Karpas-422 (cell line): Measurements from ENCODE around the gene VWA5B1. TPM values are rescaled to one million over a fixed set of nuclear protein-coding genes. Genes with fewer than 3 reads are reported as not detected.

ENCODE experiments used
- DNase-seq: peaks from one replicate; pipeline ENCODE4 v3.0.0-alpha.2; 2015
- H2AFZ ChIP-seq: fragments of 200-600 bp; sonication (generic); 2 replicates; pipeline ENCODE4 v1.6.1; 2014; ENCODE audit warnings: antibody characterized with exemption, low read length, mixed read lengths
- H3K27ac ChIP-seq: fragments of 200-600 bp; sonication (generic); 2 replicates; pipeline ENCODE4 v1.5.1; 2014; ENCODE audit warnings: mild to moderate bottlenecking, low read length, moderate library complexity
- H3K27me3 ChIP-seq: fragments of 200-600 bp; sonication (generic); 2 replicates; pipeline ENCODE4 v1.6.1; 2014; ENCODE audit warnings: low read length, mixed read lengths
- H3K36me3 ChIP-seq: fragments of 200-600 bp; sonication (generic); 2 replicates; pipeline ENCODE4 v1.6.1; 2014; ENCODE audit warnings: low read length, mixed read lengths; ENCODE audit not compliant: insufficient read depth
- H3K4me1 ChIP-seq: fragments of 200-600 bp; sonication (generic); 2 replicates; pipeline ENCODE4 v1.6.1; 2014; ENCODE audit warnings: mild to moderate bottlenecking, low read length, mixed read lengths
- H3K4me2 ChIP-seq: fragments of 200-600 bp; sonication (generic); 2 replicates; pipeline ENCODE4 v1.6.1; 2014; ENCODE audit warnings: low read length, low read depth, mild to moderate bottlenecking; ENCODE audit not compliant: poor library complexity, severe bottlenecking
- H3K4me3 ChIP-seq: fragments of 200-600 bp; sonication (generic); 2 replicates; pipeline ENCODE4 v1.5.1; 2014; ENCODE audit warnings: mild to moderate bottlenecking, antibody characterized with exemption, low read length, mixed read lengths
- H3K79me2 ChIP-seq: fragments of 200-600 bp; sonication (generic); 2 replicates; pipeline ENCODE4 v1.6.1; 2014; ENCODE audit warnings: mild to moderate bottlenecking, low read length, mixed read lengths
- H3K9ac ChIP-seq: fragments of 200-600 bp; sonication (generic); 2 replicates; pipeline ENCODE4 v1.6.0; 2014; ENCODE audit warnings: low read length
- H3K9me2 ChIP-seq: fragments of 200-600 bp; sonication (generic), shearing (Covaris generic); replicated peaks from 2 replicates; pipeline ENCODE4 v1.6.0; 2014; ENCODE audit warnings: mild to moderate bottlenecking, low read length, moderate library complexity; ENCODE audit not compliant: insufficient read depth
- H3K9me3 ChIP-seq: fragments of 300-700, 200-600 bp; sonication (generic); 2 replicates; pipeline ENCODE4 v1.6.1; 2014; ENCODE audit warnings: low read length, mixed read lengths
- H4K20me1 ChIP-seq: fragments of 200-600 bp; sonication (generic); 2 replicates; pipeline ENCODE4 v1.6.1; 2014; ENCODE audit warnings: mild to moderate bottlenecking, antibody characterized with exemption, low read length, low read depth; ENCODE audit not compliant: insufficient read depth
- total RNA-seq: library from RNA; depleted of rRNA; stranded (reverse); fragments of >200 nt; shearing (Covaris generic); gene quantifications from 2 replicates; pipeline ENCODE4 v1.2.3, GENCODE V29; 2014; ENCODE audit warnings: low replicate concordance

VWA5B1 gene
- total RNA-seq, 1 experiment from 2014 or later: not detected

GRCh38 chr1:20356850-20357459 is 66.3 kb downstream of the VWA5B1 start:
- H3K4me1 ChIP-seq: peaks cover 39% of the 10 kb centered on the region
- no peak overlapping the region for H3K4me2 ChIP-seq
- H3K9me3 ChIP-seq: no peaks in the 10 kb centered on the region
- no peaks in the 10 kb centered on the region for H3K9me2 ChIP-seq
- no peak overlapping the region for H3K27ac ChIP-seq
- H3K9ac ChIP-seq: no peak overlapping the region
- no peak overlapping the region for H2AFZ ChIP-seq
- no peak overlapping the region for H3K4me3 ChIP-seq
- no peak for DNase-seq
- no peaks in the 10 kb centered on the region for H3K27me3 ChIP-seq
- H3K79me2 ChIP-seq: no peaks in the 10 kb centered on the region
- H3K36me3 ChIP-seq: no peaks in the 10 kb centered on the region
- no peaks in the 10 kb centered on the region for H4K20me1 ChIP-seq

GRCh38 chr1:20357796-20358195 is 67.1 kb downstream of the VWA5B1 start:
- H3K9ac ChIP-seq: no peak overlapping the region
- no peaks in the 10 kb centered on the region for H3K79me2 ChIP-seq
- H3K9me2 ChIP-seq: no peaks in the 10 kb centered on the region
- H2AFZ ChIP-seq: no peak overlapping the region
- H4K20me1 ChIP-seq: no peaks in the 10 kb centered on the region
- no peak overlapping the region for H3K4me3 ChIP-seq
- no peaks in the 10 kb centered on the region for H3K9me3 ChIP-seq
- H3K4me1 ChIP-seq: peaks cover 37% of the 10 kb centered on the region
- H3K27me3 ChIP-seq: no peaks in the 10 kb centered on the region
- no peaks in the 10 kb centered on the region for H3K36me3 ChIP-seq
- H3K27ac ChIP-seq: no peak overlapping the region
- peak overlapping the region; percentile 44 for H3K4me2 ChIP-seq
- DNase-seq: no peak

- Histone ChIP-seq H4K20me1 (no peaks in the 10 kb centered on the region), H3K4me1 (peaks cover 37% of the 10 kb centered on the region), H3K4me2 (peak overlapping the region; percentile 44), H2AFZ (no peak overlapping the region), H3K4me3 (peak overlapping the region; percentile 22; the same call in 1 of the 2 replicates), H3K9ac (no peak overlapping the region), H3K27ac (no peak overlapping the region), H3K36me3 (no peaks in the 10 kb centered on the region), H3K79me2 (no peaks in the 10 kb centered on the region), H3K9me3 (no peaks in the 10 kb centered on the region), H3K9me2 (no peaks in the 10 kb centered on the region), H3K27me3 (no peaks in the 10 kb centered on the region)
- peak; percentile 48 for DNase-seq
Measured at GRCh38 chr1:20358761-20359263, 68.1 kb downstream of the VWA5B1 start.

GRCh38 chr1:20359451-20360330 is 69.0 kb downstream of the VWA5B1 start:
- Histone ChIP-seq H3K27me3 (no peaks in the 10 kb centered on the region), H2AFZ (no peak overlapping the region), H3K79me2 (no peaks in the 10 kb centered on the region), H3K4me2 (peak overlapping the region; percentile 44), H3K4me1 (peaks cover 37% of the 10 kb centered on the region), H3K9ac (no peak overlapping the region), H4K20me1 (no peaks in the 10 kb centered on the region), H3K9me3 (no peaks in the 10 kb centered on the region), H3K9me2 (no peaks in the 10 kb centered on the region), H3K27ac (peak overlapping the region; percentile 10; the same call in 1 of the 2 replicates), H3K36me3 (no peaks in the 10 kb centered on the region), H3K4me3 (peak overlapping the region; percentile 22; the same call in 1 of the 2 replicates)
- DNase-seq: peak; percentile 62

- Histone ChIP-seq H2AFZ (no peak overlapping the region), H3K79me2 (no peaks in the 10 kb centered on the region), H4K20me1 (no peaks in the 10 kb centered on the region), H3K27ac (no peak overlapping the region), H3K9me2 (no peaks in the 10 kb centered on the region), H3K36me3 (no peaks in the 10 kb centered on the region), H3K9me3 (no peaks in the 10 kb centered on the region), H3K4me3 (no peak overlapping the region), H3K9ac (no peak overlapping the region), H3K4me1 (peaks cover 37% of the 10 kb centered on the region), H3K27me3 (no peaks in the 10 kb centered on the region), H3K4me2 (no peak overlapping the region)
- no peak for DNase-seq
Measured at GRCh38 chr1:20361401-20361800, 70.7 kb downstream of the VWA5B1 start.

- no peaks in the 10 kb centered on the region for H3K9me3 ChIP-seq
- no peak overlapping the region for H3K4me2 ChIP-seq
- H2AFZ ChIP-seq: no peak overlapping the region
- H3K9ac ChIP-seq: no peak overlapping the region
- no peak overlapping the region for H3K27ac ChIP-seq
- H3K4me3 ChIP-seq: no peak overlapping the region
- DNase-seq: peak; percentile 75
- no peaks in the 10 kb centered on the region for H4K20me1 ChIP-seq
- peaks cover 37% of the 10 kb centered on the region for H3K4me1 ChIP-seq
- no peaks in the 10 kb centered on the region for H3K36me3 ChIP-seq
- no peaks in the 10 kb centered on the region for H3K9me2 ChIP-seq
- H3K27me3 ChIP-seq: no peaks in the 10 kb centered on the region
- no peaks in the 10 kb centered on the region for H3K79me2 ChIP-seq
Measured at GRCh38 chr1:20361805-20362381, 71.2 kb downstream of the VWA5B1 start.

GRCh38 chr1:20362856-20363255 is 72.2 kb downstream of the VWA5B1 start:
- Histone ChIP-seq H3K9ac (no peak overlapping the region), H3K36me3 (no peaks in the 10 kb centered on the region), H3K9me3 (no peaks in the 10 kb centered on the region), H3K9me2 (no peaks in the 10 kb centered on the region), H3K27me3 (no peaks in the 10 kb centered on the region), H3K4me3 (no peak overlapping the region), H3K79me2 (no peaks in the 10 kb centered on the region), H3K27ac (no peak overlapping the region), H2AFZ (no peak overlapping the region), H3K4me1 (peaks cover 34% of the 10 kb centered on the region), H4K20me1 (no peaks in the 10 kb centered on the region), H3K4me2 (no peak overlapping the region)
- no peak for DNase-seq
